Fibroblast of lung (primary cell): ENCODE results near the gene HHAT.

Source experiments
- CTCF ChIP-seq, 2 donors: IDR thresholded peaks in 1 of 2; conservative IDR thresholded peaks in 1 of 2; 1 replicate in 1 of 2; 2 replicates in 1 of 2; pipeline ENCODE4 v1.5.1; 2011 to 2012; ENCODE audit warnings: low read length in 2 of 2, control low read depth in 1 of 2, inconsistent platforms in 1 of 2, low read depth in 1 of 2, mild to moderate bottlenecking in 1 of 2
- EZH2 ChIP-seq: IDR thresholded peaks from 2 replicates; pipeline ENCODE4 v1.5.1; 2012; ENCODE audit warnings: low read length, control low read depth, mild to moderate bottlenecking; ENCODE audit errors: missing control alignments

DNA sequence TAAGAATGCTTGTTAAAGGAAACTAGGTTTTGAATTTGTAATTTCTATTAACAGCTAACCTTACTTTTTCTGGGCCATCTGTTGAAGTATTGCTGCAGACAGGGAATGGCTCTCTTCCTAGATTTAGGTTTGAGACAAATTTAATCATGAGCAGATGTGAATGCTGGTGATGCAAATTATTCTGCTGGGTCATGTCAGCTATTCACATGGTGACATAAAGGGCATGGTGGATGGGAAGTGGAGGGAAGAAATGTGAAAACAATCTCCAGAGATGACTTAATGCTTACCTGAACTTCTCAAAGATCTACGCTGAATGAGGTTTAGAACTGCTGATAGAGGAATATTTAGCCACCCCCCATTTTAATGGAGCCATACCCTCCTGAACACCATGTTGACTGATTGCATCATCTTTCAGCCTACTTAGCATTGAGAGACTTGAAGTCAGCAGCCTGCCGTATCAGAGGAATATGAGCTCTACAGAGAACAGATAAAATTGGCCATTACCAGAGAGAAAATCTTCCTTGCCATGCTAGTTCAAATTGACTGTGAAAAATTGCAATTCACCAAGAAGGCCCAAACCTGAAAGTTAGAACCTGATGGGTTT lies 138.8 kb downstream of the HHAT start:
- TF ChIP-seq CTCF (conservative IDR thresholded peaks at IDR 0.05 in 1 of 2, IDR thresholded peaks at IDR 0.05 in 1 of 2; ENCODE audit: low read depth in 1 of 2, low read length in 2 of 2) (no peak), EZH2 (no peak)
